ENCODE results near the gene TTLL12.

The TTLL12 gene

DNA sequence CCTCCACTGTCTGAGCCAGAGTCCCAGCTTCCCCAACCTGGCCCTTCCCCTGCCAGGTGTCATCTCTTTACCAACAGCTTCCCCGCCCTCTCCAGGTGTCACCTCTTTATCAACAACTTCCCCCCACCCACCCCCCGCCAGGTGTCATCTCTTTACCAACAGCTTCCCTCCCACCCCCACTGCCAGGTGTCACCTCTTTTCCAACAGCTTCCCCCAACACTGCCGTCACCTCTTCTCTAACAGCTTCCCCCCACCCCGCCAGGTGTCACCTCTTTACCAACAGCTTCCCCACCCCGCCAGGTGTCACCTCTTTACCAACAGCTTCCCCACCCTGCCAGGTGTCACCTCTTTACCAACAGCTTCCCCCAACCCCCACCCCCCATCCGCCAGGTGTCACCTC is 29.8 kb upstream of the TTLL12 start:
- no peak for DNase-seq (ENCODE audit: low spot score)
- TF ChIP-seq, protein P1, sequence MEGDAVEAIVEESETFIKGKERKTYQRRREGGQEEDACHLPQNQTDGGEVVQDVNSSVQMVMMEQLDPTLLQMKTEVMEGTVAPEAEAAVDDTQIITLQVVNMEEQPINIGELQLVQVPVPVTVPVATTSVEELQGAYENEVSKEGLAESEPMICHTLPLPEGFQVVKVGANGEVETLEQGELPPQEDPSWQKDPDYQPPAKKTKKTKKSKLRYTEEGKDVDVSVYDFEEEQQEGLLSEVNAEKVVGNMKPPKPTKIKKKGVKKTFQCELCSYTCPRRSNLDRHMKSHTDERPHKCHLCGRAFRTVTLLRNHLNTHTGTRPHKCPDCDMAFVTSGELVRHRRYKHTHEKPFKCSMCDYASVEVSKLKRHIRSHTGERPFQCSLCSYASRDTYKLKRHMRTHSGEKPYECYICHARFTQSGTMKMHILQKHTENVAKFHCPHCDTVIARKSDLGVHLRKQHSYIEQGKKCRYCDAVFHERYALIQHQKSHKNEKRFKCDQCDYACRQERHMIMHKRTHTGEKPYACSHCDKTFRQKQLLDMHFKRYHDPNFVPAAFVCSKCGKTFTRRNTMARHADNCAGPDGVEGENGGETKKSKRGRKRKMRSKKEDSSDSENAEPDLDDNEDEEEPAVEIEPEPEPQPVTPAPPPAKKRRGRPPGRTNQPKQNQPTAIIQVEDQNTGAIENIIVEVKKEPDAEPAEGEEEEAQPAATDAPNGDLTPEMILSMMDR (IDR thresholded peaks at IDR 0.05; ENCODE audit: extremely low read depth, insufficient read depth, missing control alignments): no peak
- in situ Hi-C loops (cut with MboI; ENCODE audit: low pct_unique_long_range_greater_than_20kb, low sequenced_read_pairs, unreplicated experiment): no loop called here

DNA sequence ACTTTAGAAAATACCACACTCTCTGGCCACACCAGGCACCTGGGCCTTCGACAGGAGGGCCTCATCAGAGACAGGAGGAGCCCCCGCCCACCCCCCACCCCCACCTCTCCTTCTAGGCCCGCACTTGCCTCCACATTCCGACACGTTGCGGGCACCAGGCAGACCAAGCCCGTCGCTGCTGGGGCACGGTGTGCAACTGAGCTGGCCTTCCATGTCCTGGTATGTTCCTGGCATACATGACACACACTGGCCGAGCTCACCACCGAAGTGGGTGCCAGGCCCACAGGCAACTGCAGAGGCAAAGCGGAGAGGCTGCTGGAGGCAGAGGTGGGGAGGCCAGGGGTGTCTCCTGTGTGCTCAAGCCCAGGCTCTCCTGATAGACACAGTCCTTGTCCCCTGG is 27.0 kb upstream of the TTLL12 start:
- DNase-seq (ENCODE audit: low spot score): no peak
- TF ChIP-seq, protein P1 (IDR thresholded peaks at IDR 0.05; ENCODE audit: extremely low read depth, insufficient read depth, missing control alignments): no peak
- in situ Hi-C loops (cut with MboI; ENCODE audit: low pct_unique_long_range_greater_than_20kb, low sequenced_read_pairs, unreplicated experiment): no loop called here

DNA sequence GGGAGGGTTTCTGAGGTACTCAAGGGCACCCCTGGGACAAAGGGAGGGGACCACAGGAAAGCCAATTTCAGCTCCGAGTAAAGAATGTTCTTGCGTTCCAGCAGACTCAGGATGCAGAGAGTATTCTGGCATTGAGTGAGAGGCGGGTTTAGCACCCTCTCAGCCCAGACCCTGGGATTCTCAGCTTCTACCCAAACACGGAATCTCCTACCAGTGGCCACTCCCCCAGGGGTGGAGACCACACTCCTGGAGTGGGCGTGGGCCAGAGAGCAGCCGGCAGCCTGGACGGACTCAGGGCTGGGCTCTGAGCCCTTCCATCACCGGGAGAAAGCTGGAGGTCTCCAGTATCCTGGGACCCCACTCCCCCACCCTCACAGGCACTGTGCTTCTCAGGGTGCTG is 26.1 kb upstream of the TTLL12 start:
- in situ Hi-C loops (cut with MboI; ENCODE audit: low pct_unique_long_range_greater_than_20kb, low sequenced_read_pairs, unreplicated experiment): no loop called here
- TF ChIP-seq, protein P1 (IDR thresholded peaks at IDR 0.05; ENCODE audit: extremely low read depth, insufficient read depth, missing control alignments): no peak
- DNase-seq (ENCODE audit: low spot score): no peak

DNA sequence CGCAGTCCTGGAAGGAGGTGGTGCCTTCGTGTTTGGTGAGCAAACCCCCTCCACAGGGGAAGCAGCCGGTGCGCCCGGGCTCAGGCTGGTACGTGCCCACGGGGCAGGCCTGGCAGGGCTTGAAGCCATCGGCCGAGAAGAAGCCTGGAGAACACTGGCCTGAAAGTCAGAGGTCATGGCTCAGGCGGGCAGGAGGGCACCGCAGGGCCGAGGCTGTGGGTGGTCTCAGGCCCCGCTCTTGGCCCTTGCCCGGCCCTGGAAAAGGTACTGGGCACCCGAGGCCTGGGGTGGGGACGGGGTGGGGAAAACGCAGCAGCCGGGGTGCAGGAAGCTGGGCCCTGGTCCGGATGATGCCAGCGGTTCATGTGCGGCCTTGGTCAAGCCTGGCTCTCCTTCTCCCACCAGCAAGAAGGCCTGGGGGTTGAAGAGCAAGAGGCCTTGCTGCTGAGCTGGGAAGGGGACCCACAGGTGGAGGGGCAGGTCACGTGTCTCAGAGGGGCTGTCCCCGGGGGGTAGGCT is 25.6 kb upstream of the TTLL12 start:
- DNase-seq (ENCODE audit: low spot score): no peak
- in situ Hi-C loops (cut with MboI; ENCODE audit: low pct_unique_long_range_greater_than_20kb, low sequenced_read_pairs, unreplicated experiment): no loop called here
- TF ChIP-seq, protein P1 (IDR thresholded peaks at IDR 0.05; ENCODE audit: extremely low read depth, insufficient read depth, missing control alignments): no peak

DNA sequence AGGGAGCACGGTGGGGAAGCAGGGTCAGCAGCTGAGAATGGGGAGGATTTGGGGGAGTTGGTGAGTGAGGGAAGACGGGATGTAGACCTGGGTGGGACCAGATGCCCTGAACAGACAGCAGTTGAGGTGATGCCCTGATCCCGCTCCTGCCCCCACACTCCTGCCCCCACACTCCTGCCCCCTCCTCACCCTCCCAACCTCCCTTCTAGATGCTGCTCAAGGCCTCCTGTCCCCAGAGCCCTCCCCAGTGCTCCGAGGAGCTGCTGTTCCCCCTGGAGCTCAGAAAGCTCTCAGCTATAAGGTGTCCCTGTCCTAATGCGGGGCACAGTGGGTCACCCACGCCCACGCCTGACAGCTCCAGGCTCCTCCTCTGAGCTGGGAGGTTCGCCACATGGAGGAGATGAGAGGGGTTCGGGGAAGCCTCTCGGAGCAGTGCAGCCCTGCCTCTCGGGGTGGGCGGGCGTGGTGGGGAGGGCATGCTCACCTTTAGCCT is 25.1 kb upstream of the TTLL12 start:
- TF ChIP-seq, protein P1 (IDR thresholded peaks at IDR 0.05; ENCODE audit: extremely low read depth, insufficient read depth, missing control alignments): no peak
- in situ Hi-C loops (cut with MboI; ENCODE audit: low pct_unique_long_range_greater_than_20kb, low sequenced_read_pairs, unreplicated experiment): no loop called here

DNA sequence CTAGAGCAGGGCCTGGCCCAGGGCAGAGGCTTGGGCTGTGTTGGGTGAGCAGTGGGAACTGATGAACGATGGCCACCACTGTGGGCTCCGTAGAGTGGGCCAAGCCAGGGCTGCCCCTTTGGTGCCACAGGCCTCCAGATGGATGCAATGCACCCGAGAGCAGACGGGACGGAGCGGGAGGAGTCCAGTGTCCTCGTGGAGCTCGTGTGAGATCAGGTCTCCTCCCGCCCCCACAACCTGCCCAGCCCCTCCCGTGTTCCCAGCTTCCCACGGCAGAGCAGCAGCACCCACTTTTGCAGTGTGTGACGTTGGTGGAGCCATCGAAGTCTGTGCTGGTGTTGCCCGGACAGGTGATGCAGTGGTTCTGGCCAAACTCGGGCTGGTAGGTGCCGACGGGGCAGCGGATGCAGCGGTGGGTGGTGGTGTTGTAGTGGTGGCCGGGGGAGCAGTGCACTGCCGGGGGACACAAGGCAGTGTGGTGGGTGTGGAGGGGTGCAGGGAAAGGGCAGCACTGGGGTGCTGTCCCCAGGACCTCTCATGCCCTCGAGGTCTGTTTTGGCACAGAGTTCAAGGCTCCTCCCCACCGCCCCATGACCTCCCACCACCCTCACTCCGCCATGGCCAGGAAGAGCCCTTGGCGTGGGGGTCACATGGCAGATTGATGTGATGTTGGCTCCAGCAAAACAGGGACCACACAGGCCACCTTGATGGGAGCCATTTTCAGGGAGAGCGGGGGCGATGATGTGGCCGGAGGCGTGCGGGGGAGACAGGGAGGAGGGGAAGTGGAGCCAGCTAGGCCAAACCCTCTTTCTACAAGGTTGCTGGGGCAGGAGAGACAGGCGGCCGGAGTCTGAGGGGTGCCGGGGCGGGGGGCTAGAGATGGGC is 23.9 kb upstream of the TTLL12 start:
- TF ChIP-seq, protein P1 (IDR thresholded peaks at IDR 0.05; ENCODE audit: extremely low read depth, insufficient read depth, missing control alignments): no peak
- in situ Hi-C loops (cut with MboI; ENCODE audit: low pct_unique_long_range_greater_than_20kb, low sequenced_read_pairs, unreplicated experiment): no loop called here
- DNase-seq (ENCODE audit: low spot score): no peak

More for the DNA sequence above, 25.1 kb upstream of the TTLL12 start:
- DNase-seq (ENCODE audit: low spot score): no peak

Measured in GM13977 (cell line).